ENCODE data around the gene VWA2.

Gene VWA2

DNA sequence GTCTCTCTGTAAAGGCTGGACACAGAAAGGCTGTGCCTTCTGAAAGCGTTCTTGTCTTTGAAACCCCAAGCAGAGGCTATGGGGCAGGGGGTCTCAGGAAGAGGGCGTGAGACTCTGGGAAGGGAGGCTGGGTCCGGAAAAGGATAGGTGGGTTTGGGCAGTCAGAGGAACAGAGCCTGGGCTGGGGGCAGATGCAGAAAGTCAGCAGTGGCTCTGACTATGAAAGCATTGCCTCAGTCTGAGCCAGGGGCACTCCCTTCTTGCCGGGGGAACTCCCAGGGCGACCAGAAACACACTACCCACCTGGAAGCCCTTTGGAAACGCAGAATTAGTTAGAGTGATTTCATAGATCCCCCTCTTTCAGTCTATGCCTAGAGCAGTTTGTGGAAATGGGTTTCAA is 72.0 kb downstream of the VWA2 start:
- Histone ChIP-seq H3K4me1 (ENCODE audit: insufficient read depth, low read length, poor library complexity, severe bottlenecking) (peaks cover 11% of the 10 kb centered on the region), H3K9me2 (replicated peaks; ENCODE audit: low read depth, low read length) (no peaks in the 10 kb centered on the region), H3K79me2 (ENCODE audit: insufficient read depth, low read length) (no peaks in the 10 kb centered on the region), H3K4me3 (ENCODE audit: low read length, poor library complexity, severe bottlenecking) (no peak overlapping the region), H3K9ac (ENCODE audit: low read depth, low read length, poor library complexity, severe bottlenecking) (no peak overlapping the region), H3K9me3 (ENCODE audit: insufficient read depth, low read depth, low read length) (no peaks in the 10 kb centered on the region), H2AFZ (ENCODE audit: low read length) (no peak overlapping the region), H3K4me2 (ENCODE audit: low read depth, low read length, poor library complexity, severe bottlenecking) (no peak overlapping the region), H3K27me3 (ENCODE audit: insufficient read depth, low read length, poor library complexity, severe bottlenecking) (no peaks in the 10 kb centered on the region), H4K20me1 (ENCODE audit: insufficient read depth, low read length, poor library complexity, severe bottlenecking) (no peaks in the 10 kb centered on the region), H3K36me3 (ENCODE audit: insufficient read depth, low read length) (no peaks in the 10 kb centered on the region), H3F3A (ENCODE audit: low read depth) (no peaks in the 10 kb centered on the region)
- TF ChIP-seq EZH2phosphoT487 (IDR thresholded peaks at IDR 0.05; ENCODE audit: borderline replicate concordance), result no peak
- TF ChIP-seq, protein P1, sequence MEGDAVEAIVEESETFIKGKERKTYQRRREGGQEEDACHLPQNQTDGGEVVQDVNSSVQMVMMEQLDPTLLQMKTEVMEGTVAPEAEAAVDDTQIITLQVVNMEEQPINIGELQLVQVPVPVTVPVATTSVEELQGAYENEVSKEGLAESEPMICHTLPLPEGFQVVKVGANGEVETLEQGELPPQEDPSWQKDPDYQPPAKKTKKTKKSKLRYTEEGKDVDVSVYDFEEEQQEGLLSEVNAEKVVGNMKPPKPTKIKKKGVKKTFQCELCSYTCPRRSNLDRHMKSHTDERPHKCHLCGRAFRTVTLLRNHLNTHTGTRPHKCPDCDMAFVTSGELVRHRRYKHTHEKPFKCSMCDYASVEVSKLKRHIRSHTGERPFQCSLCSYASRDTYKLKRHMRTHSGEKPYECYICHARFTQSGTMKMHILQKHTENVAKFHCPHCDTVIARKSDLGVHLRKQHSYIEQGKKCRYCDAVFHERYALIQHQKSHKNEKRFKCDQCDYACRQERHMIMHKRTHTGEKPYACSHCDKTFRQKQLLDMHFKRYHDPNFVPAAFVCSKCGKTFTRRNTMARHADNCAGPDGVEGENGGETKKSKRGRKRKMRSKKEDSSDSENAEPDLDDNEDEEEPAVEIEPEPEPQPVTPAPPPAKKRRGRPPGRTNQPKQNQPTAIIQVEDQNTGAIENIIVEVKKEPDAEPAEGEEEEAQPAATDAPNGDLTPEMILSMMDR (conservative IDR thresholded peaks at IDR 0.05; ENCODE audit: low read length), result no peak

DNA sequence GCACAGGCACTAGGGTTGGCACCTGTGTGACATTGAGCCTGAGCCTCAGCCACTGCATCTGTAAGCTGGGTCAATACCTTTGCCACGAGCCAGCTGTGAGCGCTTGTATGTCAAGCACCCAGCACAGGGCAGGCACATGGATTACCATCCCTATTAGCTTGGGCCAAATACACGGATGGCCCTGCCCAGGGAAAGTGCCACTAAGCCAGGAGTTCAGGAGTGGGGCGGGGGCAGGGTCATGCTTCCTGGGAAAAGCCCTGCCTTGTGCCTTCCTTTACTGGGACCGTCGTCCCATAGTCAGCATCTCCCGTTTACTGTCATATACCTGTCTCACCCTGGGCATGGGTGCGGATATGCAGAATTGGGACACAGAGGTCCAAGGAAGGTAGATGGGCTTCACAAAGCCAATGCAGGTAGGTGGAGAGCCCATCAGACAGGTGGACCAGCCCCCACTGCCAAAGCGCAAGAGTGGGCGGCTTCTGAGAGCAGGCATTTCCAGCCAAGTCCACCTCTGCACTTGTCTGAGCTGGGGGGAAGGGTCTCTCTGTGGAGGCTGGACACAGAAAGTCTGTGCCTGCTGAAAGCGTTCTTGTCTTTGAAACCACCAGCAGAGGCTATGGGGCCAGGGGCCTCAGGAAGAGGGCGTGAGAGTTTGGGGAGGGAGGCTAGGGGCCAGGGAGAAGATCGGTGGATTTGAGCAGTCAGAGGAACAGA is 72.6 kb downstream of the VWA2 start:
- Histone ChIP-seq H2AFZ (ENCODE audit: low read length) (no peak overlapping the region), H3F3A (ENCODE audit: low read depth) (no peaks in the 10 kb centered on the region), H3K79me2 (ENCODE audit: insufficient read depth, low read length) (no peaks in the 10 kb centered on the region), H3K4me2 (ENCODE audit: low read depth, low read length, poor library complexity, severe bottlenecking) (no peak overlapping the region), H3K9me3 (ENCODE audit: insufficient read depth, low read depth, low read length) (no peaks in the 10 kb centered on the region), H3K27me3 (ENCODE audit: insufficient read depth, low read length, poor library complexity, severe bottlenecking) (no peaks in the 10 kb centered on the region), H3K4me3 (ENCODE audit: low read length, poor library complexity, severe bottlenecking) (no peak overlapping the region), H3K4me1 (ENCODE audit: insufficient read depth, low read length, poor library complexity, severe bottlenecking) (peaks cover 11% of the 10 kb centered on the region), H3K36me3 (ENCODE audit: insufficient read depth, low read length) (no peaks in the 10 kb centered on the region), H4K20me1 (ENCODE audit: insufficient read depth, low read length, poor library complexity, severe bottlenecking) (no peaks in the 10 kb centered on the region), H3K9ac (ENCODE audit: low read depth, low read length, poor library complexity, severe bottlenecking) (no peak overlapping the region), H3K9me2 (replicated peaks; ENCODE audit: low read depth, low read length) (no peaks in the 10 kb centered on the region)
- TF ChIP-seq, protein P1 (conservative IDR thresholded peaks at IDR 0.05; ENCODE audit: low read length), result no peak
- TF ChIP-seq EZH2phosphoT487 (IDR thresholded peaks at IDR 0.05; ENCODE audit: borderline replicate concordance), result no peak

DNA sequence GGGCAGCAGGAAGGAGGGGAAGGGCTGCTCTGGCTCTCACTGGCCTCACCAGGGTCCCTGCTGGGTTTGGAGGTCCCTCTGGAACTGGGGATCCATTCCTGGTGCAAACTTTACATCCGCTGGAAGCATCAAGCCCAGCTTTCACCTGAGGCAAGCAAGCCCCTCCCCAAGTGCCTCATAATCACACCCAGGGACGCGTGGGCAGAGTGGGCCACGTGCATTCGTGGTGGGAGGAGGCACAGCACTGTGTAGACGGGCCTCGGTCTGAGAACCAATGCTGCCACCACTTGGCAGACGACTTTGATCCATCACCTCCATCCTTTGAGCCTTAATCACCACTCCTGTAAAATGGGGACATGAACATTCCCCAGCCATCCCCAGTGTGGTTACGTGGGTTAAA is 74.1 kb downstream of the VWA2 start:
- no peak overlapping the region for H3K9ac ChIP-seq (ENCODE audit: low read depth, low read length, poor library complexity, severe bottlenecking)
- no peaks in the 10 kb centered on the region for H4K20me1 ChIP-seq (ENCODE audit: insufficient read depth, low read length, poor library complexity, severe bottlenecking)
- H3K79me2 ChIP-seq (ENCODE audit: insufficient read depth, low read length), result no peaks in the 10 kb centered on the region
- H3F3A ChIP-seq (ENCODE audit: low read depth), result no peaks in the 10 kb centered on the region
- no peaks in the 10 kb centered on the region for H3K36me3 ChIP-seq (ENCODE audit: insufficient read depth, low read length)
- TF ChIP-seq, protein P1 (conservative IDR thresholded peaks at IDR 0.05; ENCODE audit: low read length), result no peak
- no peak for TF ChIP-seq EZH2phosphoT487 (IDR thresholded peaks at IDR 0.05; ENCODE audit: borderline replicate concordance)
- H2AFZ ChIP-seq (ENCODE audit: low read length), result no peak overlapping the region
- no peaks in the 10 kb centered on the region for H3K27me3 ChIP-seq (ENCODE audit: insufficient read depth, low read length, poor library complexity, severe bottlenecking)
- no peaks in the 10 kb centered on the region for H3K9me2 ChIP-seq (replicated peaks; ENCODE audit: low read depth, low read length)
- no peak overlapping the region for H3K4me2 ChIP-seq (ENCODE audit: low read depth, low read length, poor library complexity, severe bottlenecking)
- no peak overlapping the region for H3K4me3 ChIP-seq (ENCODE audit: low read length, poor library complexity, severe bottlenecking)
- no peaks in the 10 kb centered on the region for H3K9me3 ChIP-seq (ENCODE audit: insufficient read depth, low read depth, low read length)
- H3K4me1 ChIP-seq (ENCODE audit: insufficient read depth, low read length, poor library complexity, severe bottlenecking), result peaks cover 11% of the 10 kb centered on the region
